GM12878 (cell line): ENCODE measurements around the gene LTC4S.

Experiments
- EP300 ChIP-seq, 2 experiments: fragments of 150-350 bp in 1 of 2; IDR thresholded peaks; 2 replicates each; pipeline ENCODE4 v1.6.1; 2011 to 2012; ENCODE audit warnings: low read depth in 2 of 2, low read length in 2 of 2, borderline replicate concordance in 1 of 2, improper control_type of control experiment in 1 of 2, inconsistent platforms in 1 of 2; ENCODE audit not compliant: control insufficient read depth in 1 of 2
- NFXL1 ChIP-seq: fragments of 450-650 bp; IDR thresholded peaks from 2 replicates; pipeline ENCODE4 v1.6.1; 2017; ENCODE audit warnings: antibody characterized with exemption, mild to moderate bottlenecking, borderline replicate concordance
- POLR2AphosphoS2 ChIP-seq: IDR thresholded peaks from 2 replicates; pipeline ENCODE4 v1.6.1; 2011; ENCODE audit warnings: low read depth, mild to moderate bottlenecking, low read length, improper control_type of control experiment, moderate library complexity
- POLR2AphosphoS5 ChIP-seq: IDR thresholded peaks from 2 replicates; pipeline ENCODE4 v1.6.1; 2011; ENCODE audit warnings: mild to moderate bottlenecking, low read length, inconsistent platforms
- SP1 ChIP-seq: IDR thresholded peaks from one replicate; pipeline ENCODE4 v1.6.1; 2011; ENCODE audit warnings: low read depth, low read length
- TCF12 ChIP-seq: IDR thresholded peaks from 2 replicates; pipeline ENCODE4 v1.6.1; 2011; ENCODE audit warnings: low read depth, mild to moderate bottlenecking, low read length
- YY1 ChIP-seq: IDR thresholded peaks from 2 replicates; pipeline ENCODE4 v1.6.1; 2011; ENCODE audit warnings: low read depth, mild to moderate bottlenecking, low read length
- TF ChIP-seq, protein P1 (sequence below): fragments of 450-650 bp; IDR thresholded peaks from 2 replicates; pipeline ENCODE4 v1.6.1; 2016; ENCODE audit warnings: mild to moderate bottlenecking, moderate library complexity, borderline replicate concordance
- TF ChIP-seq, protein P2 (sequence below), 3 experiments: IDR thresholded peaks in 2 of 3; conservative IDR thresholded peaks in 1 of 3; 2 replicates each; pipeline ENCODE4 v1.5.1; 2011; ENCODE audit warnings: low read depth in 3 of 3, low read length in 3 of 3, mild to moderate bottlenecking in 3 of 3, control low read depth in 2 of 3, moderate library complexity in 2 of 3, inconsistent platforms in 1 of 3, mixed read lengths in 1 of 3; ENCODE audit not compliant: control insufficient read depth in 2 of 3, insufficient read depth in 1 of 3; ENCODE audit errors: extremely low read depth in 1 of 3

DNA sequence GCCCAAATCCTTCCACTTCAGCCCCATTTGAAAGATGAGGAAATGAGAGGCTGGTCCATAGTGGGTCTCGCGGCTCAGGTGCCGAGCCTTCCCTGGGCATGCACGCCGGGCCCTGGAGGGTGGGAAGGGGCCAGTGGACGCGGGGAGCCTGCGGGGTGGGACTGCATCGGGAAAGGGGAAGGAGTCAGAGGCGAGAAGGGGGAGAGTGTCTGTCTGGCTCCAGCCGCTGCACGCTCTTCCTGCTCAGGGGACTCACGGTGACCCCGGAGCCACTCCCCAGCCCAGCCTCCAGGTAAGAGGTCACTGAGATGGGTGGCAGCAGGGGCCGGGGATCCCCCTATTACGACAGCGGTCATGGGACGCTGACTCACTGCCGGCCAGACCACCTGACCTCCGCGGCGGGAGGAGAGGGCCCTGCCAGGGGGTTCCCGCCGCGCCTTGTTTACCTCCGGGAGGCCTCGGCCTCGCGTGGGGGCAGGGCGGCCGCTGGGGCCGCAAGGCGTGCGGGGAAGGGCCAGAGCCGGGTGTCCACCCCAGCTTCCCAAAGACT is 25.0 kb downstream of the LTC4S start:
- TF ChIP-seq SP1, result peak; percentile 85
- TF ChIP-seq, protein P1, sequence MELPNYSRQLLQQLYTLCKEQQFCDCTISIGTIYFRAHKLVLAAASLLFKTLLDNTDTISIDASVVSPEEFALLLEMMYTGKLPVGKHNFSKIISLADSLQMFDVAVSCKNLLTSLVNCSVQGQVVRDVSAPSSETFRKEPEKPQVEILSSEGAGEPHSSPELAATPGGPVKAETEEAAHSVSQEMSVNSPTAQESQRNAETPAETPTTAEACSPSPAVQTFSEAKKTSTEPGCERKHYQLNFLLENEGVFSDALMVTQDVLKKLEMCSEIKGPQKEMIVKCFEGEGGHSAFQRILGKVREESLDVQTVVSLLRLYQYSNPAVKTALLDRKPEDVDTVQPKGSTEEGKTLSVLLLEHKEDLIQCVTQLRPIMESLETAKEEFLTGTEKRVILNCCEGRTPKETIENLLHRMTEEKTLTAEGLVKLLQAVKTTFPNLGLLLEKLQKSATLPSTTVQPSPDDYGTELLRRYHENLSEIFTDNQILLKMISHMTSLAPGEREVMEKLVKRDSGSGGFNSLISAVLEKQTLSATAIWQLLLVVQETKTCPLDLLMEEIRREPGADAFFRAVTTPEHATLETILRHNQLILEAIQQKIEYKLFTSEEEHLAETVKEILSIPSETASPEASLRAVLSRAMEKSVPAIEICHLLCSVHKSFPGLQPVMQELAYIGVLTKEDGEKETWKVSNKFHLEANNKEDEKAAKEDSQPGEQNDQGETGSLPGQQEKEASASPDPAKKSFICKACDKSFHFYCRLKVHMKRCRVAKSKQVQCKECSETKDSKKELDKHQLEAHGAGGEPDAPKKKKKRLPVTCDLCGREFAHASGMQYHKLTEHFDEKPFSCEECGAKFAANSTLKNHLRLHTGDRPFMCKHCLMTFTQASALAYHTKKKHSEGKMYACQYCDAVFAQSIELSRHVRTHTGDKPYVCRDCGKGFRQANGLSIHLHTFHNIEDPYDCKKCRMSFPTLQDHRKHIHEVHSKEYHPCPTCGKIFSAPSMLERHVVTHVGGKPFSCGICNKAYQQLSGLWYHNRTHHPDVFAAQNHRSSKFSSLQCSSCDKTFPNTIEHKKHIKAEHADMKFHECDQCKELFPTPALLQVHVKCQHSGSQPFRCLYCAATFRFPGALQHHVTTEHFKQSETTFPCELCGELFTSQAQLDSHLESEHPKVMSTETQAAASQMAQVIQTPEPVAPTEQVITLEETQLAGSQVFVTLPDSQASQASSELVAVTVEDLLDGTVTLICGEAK, result no peak
- TF ChIP-seq, protein P2, sequence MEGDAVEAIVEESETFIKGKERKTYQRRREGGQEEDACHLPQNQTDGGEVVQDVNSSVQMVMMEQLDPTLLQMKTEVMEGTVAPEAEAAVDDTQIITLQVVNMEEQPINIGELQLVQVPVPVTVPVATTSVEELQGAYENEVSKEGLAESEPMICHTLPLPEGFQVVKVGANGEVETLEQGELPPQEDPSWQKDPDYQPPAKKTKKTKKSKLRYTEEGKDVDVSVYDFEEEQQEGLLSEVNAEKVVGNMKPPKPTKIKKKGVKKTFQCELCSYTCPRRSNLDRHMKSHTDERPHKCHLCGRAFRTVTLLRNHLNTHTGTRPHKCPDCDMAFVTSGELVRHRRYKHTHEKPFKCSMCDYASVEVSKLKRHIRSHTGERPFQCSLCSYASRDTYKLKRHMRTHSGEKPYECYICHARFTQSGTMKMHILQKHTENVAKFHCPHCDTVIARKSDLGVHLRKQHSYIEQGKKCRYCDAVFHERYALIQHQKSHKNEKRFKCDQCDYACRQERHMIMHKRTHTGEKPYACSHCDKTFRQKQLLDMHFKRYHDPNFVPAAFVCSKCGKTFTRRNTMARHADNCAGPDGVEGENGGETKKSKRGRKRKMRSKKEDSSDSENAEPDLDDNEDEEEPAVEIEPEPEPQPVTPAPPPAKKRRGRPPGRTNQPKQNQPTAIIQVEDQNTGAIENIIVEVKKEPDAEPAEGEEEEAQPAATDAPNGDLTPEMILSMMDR (IDR thresholded peaks at IDR 0.05 in 2 of 3, conservative IDR thresholded peaks at IDR 0.05 in 1 of 3; ENCODE audit: control insufficient read depth in 2 of 3, extremely low read depth in 1 of 3, insufficient read depth in 1 of 3, low read depth in 3 of 3, low read length in 3 of 3), result no peak
- TF ChIP-seq TCF12, result peak; percentile 81
- TF ChIP-seq YY1, result no peak; the same call in 1 of the 2 replicates
- TF ChIP-seq POLR2AphosphoS2, result no peak; the same call in 1 of the 2 replicates
- TF ChIP-seq EP300 (IDR thresholded peaks at IDR 0.05; ENCODE audit: borderline replicate concordance in 1 of 2, control insufficient read depth in 1 of 2, low read depth in 2 of 2, low read length in 2 of 2), result peak; percentile 83 to 87; a peak in 3 of 4 replicates
- TF ChIP-seq POLR2AphosphoS5, result peak; percentile 71; the same call in 1 of the 2 replicates
- no peak for TF ChIP-seq NFXL1
